ENCODE data around the gene SRD5A1.

Gene SRD5A1

GRCh38 chr5:6632888-6633468 lies at the start of gene SRD5A1, which contains the start of gene NSUN2:
Gene SRD5A1 (plus strand): TSS chr5:6633440. CDS start chr5:6633577, 137 bp downstream.
Gene NSUN2 (minus strand): TSS chr5:6633044. CDS start chr5:6632979, 65 bp downstream.
- peak; percentile 89 for DNase-seq

- no peak for DNase-seq
These were observed 49.1 kb upstream of the SRD5A1 start for GRCh38 chr5:6584101-6584645.

- no peak for DNase-seq
These were observed 48.5 kb upstream of the SRD5A1 start for GRCh38 chr5:6584727-6585126.

GRCh38 chr5:6585168-6585567 lies 48.1 kb upstream of the SRD5A1 start:
- DNase-seq, result no peak

DNA sequence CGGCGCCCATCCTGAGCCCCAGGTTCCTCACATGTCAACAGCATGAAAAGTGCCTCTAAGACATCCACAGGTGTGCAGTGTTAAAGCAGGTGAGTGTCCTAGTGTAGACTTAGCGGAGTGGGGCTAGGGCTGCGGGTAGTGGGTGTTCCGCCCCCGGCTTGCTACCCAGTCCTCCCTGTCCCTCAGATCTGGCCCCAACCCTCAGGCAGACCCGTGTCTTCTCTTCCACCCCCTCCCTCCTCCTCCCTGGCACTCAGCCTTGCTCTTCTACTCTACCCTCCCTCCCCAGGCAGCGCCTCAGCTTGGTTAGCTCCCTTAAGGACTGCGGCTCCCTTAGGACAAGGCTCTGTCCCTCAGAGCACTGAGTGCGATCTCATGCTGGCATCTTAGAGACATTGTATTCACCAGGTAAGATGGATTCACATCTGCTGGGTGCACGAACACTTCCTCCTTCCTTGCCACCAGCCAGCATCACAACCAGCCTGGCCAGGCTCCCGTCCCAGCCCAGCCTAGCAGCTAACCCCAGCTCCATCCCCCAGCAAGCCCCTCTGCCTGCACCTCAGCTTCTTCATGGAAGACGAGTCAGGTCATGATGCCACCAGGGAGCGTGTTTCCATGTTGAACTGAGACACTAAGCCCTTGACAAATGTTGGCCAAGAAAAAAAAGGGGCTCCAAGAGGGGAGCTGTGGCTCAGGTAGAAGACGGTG lies 47.1 kb upstream of the SRD5A1 start:
- DNase-seq, result no peak

GRCh38 chr5:6586647-6587042 lies 46.6 kb upstream of the SRD5A1 start:
- no peak for DNase-seq

- no peak for DNase-seq
These were observed 46.1 kb upstream of the SRD5A1 start for GRCh38 chr5:6587171-6587570.

GRCh38 chr5:6590581-6590980 lies 42.7 kb upstream of the SRD5A1 start:
- DNase-seq, result no peak

GRCh38 chr5:6591671-6592288 lies 41.5 kb upstream of the SRD5A1 start:
- no peak for DNase-seq

DNA sequence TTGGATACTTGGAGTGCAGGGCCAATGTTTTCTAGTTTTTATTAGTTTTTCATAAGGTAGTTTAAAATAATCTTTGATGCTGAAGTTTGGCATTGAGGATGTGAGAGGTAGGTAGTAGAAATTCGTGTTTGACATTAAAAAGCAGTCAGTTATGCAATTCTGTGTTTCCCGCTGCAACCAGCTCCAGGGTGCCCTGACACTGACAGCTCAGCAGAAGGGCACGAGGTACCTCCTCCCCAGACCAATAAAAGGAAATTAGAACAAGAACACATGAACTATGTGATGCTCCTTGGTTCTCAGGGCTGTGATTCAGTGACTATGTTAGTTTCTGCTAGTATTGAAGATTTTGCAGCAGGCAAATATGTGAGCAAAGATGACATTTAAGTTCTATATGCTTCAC lies 40.6 kb upstream of the SRD5A1 start:
- DNase-seq, result no peak

GRCh38 chr5:6593148-6594016 lies 39.9 kb upstream of the SRD5A1 start:
- DNase-seq, result no peak

DNA sequence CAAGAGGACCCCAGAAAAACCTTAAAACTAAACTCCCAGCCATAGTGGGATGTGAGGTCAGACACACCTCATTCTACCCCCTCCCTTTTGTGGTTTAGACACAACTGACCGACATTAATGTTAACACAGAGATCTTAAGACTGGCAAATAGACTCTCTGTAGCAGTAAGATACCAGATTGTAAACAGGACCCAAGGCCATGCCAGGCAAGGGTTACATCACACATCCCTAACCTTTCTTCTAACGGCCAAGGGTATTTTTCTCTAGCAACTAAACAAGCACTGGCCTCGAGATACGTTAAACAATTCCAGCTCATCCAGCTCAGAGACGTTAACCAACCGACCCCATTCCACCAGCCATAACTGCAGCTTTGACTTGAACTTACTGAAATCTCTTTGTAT lies 39.2 kb upstream of the SRD5A1 start:
- DNase-seq, result no peak

DNA sequence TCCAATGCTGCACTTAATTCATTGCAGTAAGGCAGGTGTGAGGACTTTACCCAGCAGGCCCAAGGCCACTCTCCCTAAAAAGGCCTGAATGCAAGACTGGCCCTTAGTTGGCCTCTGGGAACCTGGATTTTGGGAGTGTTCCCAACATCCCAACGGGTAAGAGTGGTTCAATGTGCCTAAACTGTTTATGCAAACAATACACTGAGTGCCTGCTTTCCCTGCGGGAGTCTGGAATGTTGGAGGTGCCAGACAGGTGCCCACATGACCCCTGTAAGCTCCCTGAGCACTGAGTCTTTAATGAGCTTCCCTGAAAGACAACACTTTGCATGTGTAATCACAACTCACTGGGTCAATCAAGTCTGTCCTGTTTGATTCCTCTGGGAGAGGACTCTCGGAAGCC lies 37.8 kb upstream of the SRD5A1 start:
- DNase-seq, result no peak

DNA sequence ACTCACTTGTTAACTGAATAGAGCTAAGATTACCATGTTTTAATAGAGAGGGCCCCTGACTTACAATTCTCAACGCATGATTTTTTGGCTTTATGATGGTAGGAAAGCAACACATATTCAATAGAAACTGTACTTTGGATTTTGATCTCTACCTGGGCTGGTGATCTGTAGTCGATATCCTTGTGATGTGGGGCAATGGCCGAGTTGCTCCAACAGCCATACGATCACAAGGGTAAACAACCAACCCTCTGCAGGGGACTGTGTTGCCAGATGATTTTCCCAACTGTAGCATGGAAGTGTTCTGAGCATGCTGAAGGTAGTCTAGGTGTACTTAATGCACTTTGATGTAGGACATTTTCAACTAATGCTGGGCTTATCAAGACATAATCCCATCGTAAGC lies 36.9 kb upstream of the SRD5A1 start:
- no peak for DNase-seq

GRCh38 chr5:6597557-6597956 lies 35.7 kb upstream of the SRD5A1 start:
- no peak for DNase-seq

GRCh38 chr5:6598351-6598900 lies 34.8 kb upstream of the SRD5A1 start:
- DNase-seq, result no peak

GRCh38 chr5:6599739-6600138 lies 33.5 kb upstream of the SRD5A1 start:
- DNase-seq, result no peak

- no peak for DNase-seq
These were observed 32.0 kb upstream of the SRD5A1 start for GRCh38 chr5:6601271-6601670.

- no peak for DNase-seq
These were observed 31.4 kb upstream of the SRD5A1 start for GRCh38 chr5:6601816-6602215.

- DNase-seq, result no peak
These were observed 30.8 kb upstream of the SRD5A1 start for GRCh38 chr5:6602441-6602840.

- no peak for DNase-seq
These were observed 29.6 kb upstream of the SRD5A1 start for GRCh38 chr5:6603643-6604042.

GRCh38 chr5:6604341-6604740 lies 28.9 kb upstream of the SRD5A1 start:
- no peak for DNase-seq

GRCh38 chr5:6604946-6605345 lies 28.3 kb upstream of the SRD5A1 start:
- DNase-seq, result no peak

All from activated CD4-positive, alpha-beta T cell treated with anti-CD3 and anti-CD28 coated beads, Interleukin-2, amount 50 U/mL, for 48 hours (primary cell).